Mesendoderm (in vitro differentiated cells): ENCODE data around the gene MSL3B.
"Not testable (repeated sequence)": the region's sequence is repeated elsewhere in the genome, so short reads cannot be mapped to it uniquely, and the experiment has no call there.

Source experiments
- DNase-seq: peaks from one replicate; pipeline ENCODE4 v3.0.0; 2013
- H2AK5ac ChIP-seq: 2 replicates; pipeline ENCODE4 v1.6.1; 2013; ENCODE audit warnings: low read length, inconsistent platforms
- H2BK120ac ChIP-seq: 2 replicates; pipeline ENCODE4 v1.6.1; 2013; ENCODE audit warnings: low read depth, mild to moderate bottlenecking, low read length, moderate library complexity, mixed read lengths
- H2BK15ac ChIP-seq: replicated peaks from 2 replicates; pipeline ENCODE4 v1.6.1; 2013; ENCODE audit warnings: low read depth, mild to moderate bottlenecking, moderate library complexity
- H2BK5ac ChIP-seq: 2 replicates; pipeline ENCODE4 v1.6.1; 2013; ENCODE audit warnings: low read length, inconsistent platforms
- H3K18ac ChIP-seq: 2 replicates; pipeline ENCODE4 v1.6.1; 2013; ENCODE audit warnings: mild to moderate bottlenecking, low read length, mixed read lengths
- H3K23ac ChIP-seq: one replicate; pipeline ENCODE4 v1.6.1; 2013; ENCODE audit warnings: low read length
- H3K27ac ChIP-seq: 2 replicates; pipeline ENCODE4 v1.5.1; 2013; ENCODE audit warnings: low read depth, mild to moderate bottlenecking, inconsistent platforms, low read length, moderate library complexity
- H3K27me3 ChIP-seq: 2 replicates; pipeline ENCODE4 v1.6.1; 2013; ENCODE audit warnings: low read length, control low read depth, mild to moderate bottlenecking, inconsistent platforms; ENCODE audit not compliant: insufficient read depth, poor library complexity
- H3K36me3 ChIP-seq: 2 replicates; pipeline ENCODE4 v1.6.1; 2013; ENCODE audit warnings: low read length, inconsistent platforms; ENCODE audit not compliant: control insufficient read depth, insufficient read depth
- H3K4ac ChIP-seq: one replicate; pipeline ENCODE4 v1.6.1; 2013; ENCODE audit warnings: low read depth, mild to moderate bottlenecking, low read length, moderate library complexity
- H3K4me1 ChIP-seq: 2 replicates; pipeline ENCODE4 v1.6.1; 2013; ENCODE audit warnings: low read depth, low read length, inconsistent platforms; ENCODE audit not compliant: control insufficient read depth
- H3K4me2 ChIP-seq: 2 replicates; pipeline ENCODE4 v1.6.1; 2013; ENCODE audit warnings: low read length
- H3K4me3 ChIP-seq: 2 replicates; pipeline ENCODE4 v1.5.1; 2013; ENCODE audit warnings: mild to moderate bottlenecking, low read length
- H3K56ac ChIP-seq: one replicate; pipeline ENCODE4 v1.6.1; 2013; ENCODE audit warnings: low read length
- H3K79me1 ChIP-seq: 2 replicates; pipeline ENCODE4 v1.6.1; 2013; ENCODE audit warnings: low read length, inconsistent platforms
- H3K79me2 ChIP-seq: 2 replicates; pipeline ENCODE4 v1.6.1; 2013; ENCODE audit warnings: mild to moderate bottlenecking, low read length; ENCODE audit not compliant: control insufficient read depth, insufficient read depth
- H3K9ac ChIP-seq: 2 replicates; pipeline ENCODE4 v1.6.1; 2013; ENCODE audit warnings: low read length, inconsistent platforms
- H4K5ac ChIP-seq: one replicate; pipeline ENCODE4 v1.6.1; 2013; ENCODE audit warnings: low read length
- H4K8ac ChIP-seq: one replicate; pipeline ENCODE4 v1.6.1; 2013; ENCODE audit warnings: low read depth, mild to moderate bottlenecking, control low read depth, low read length, moderate library complexity
- WGBS: extraction: QIAGEN DNeasy Blood & Tissue Kit; methylation state at CpG from one replicate; pipeline ENCODE4 v1.1.7; 2013; ENCODE audit warnings: low lambda C conversion rate, missing lambda C conversion rate; ENCODE audit not compliant: insufficient coverage; ENCODE audit errors: extremely low coverage; 5-methylcytosine and 5-hydroxymethylcytosine counted together

Gene MSL3B

DNA sequence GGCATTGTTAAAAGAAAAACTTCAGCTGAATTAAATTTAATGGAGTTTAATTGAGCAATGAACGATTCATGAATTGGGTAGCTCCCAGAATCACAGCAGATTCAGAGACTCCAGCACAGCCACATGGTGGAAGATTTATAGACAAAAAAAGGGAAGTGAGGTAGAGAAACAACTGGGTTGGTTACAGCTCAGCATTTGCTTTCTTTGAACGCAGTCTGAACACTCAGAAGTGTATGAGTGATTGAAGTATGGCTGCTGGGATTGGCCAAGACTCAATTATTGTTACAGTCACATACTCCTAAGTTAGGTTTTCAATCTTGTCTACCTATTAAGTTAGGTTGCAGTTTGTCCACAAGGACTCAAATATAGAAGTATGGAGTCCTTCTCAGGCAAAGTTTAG, 3.9 kb upstream of the MSL3B start:
- not testable (repeated sequence) for H3K4me2 ChIP-seq, H3K18ac ChIP-seq, H2BK5ac ChIP-seq, H3K27me3 ChIP-seq, DNase-seq, H3K36me3 ChIP-seq, H3K23ac ChIP-seq, H3K4ac ChIP-seq, H3K4me3 ChIP-seq, H3K56ac ChIP-seq, H3K9ac ChIP-seq, H3K4me1 ChIP-seq, H4K8ac ChIP-seq, H3K27ac ChIP-seq, H2BK120ac ChIP-seq, H2AK5ac ChIP-seq, H4K5ac ChIP-seq, H3K79me2 ChIP-seq, H3K79me1 ChIP-seq, H2BK15ac ChIP-seq
- no CpG with 5 or more reads among the region's 2 CpGs for whole genome bisulfite sequencing

DNA sequence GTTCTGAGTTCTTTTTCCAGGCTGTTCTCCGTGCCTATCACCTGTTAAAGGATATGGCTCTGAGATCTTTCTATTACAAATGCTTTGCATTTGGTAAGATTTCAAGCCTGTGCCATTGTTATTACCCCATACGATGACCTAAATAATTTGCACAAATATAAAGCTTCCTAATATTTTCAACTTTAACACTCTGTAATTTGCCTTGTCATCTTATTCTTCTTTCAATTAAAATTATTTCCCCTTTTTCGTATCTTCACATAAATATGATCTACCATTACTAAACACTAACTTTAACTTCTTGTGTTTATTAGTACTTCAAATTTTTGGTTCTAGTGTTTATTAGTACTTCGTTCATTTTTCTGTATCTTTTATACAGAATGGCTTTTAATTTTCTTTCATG, 3.2 kb upstream of the MSL3B start:
- Histone ChIP-seq H4K5ac (no peak overlapping the region), H2BK15ac (no peak overlapping the region), H3K79me1 (no peaks in the 10 kb centered on the region), H3K27ac (no peak overlapping the region), H3K27me3 (no peaks in the 10 kb centered on the region), H3K9ac (no peak overlapping the region), H3K4ac (no peak overlapping the region), H3K56ac (no peak overlapping the region), H3K36me3 (no peaks in the 10 kb centered on the region), H4K8ac (no peak overlapping the region), H3K4me2 (no peak overlapping the region), H3K4me3 (no peak overlapping the region), H2AK5ac (no peak overlapping the region), H3K18ac (no peak overlapping the region), H3K79me2 (no peaks in the 10 kb centered on the region), H3K23ac (no peak overlapping the region), H2BK5ac (no peak overlapping the region), H3K4me1 (no peaks in the 10 kb centered on the region), H2BK120ac (no peak overlapping the region)
- 100% methylated on average over 1 of the region's 4 CpGs for WGBS
- no peak for DNase-seq

DNA sequence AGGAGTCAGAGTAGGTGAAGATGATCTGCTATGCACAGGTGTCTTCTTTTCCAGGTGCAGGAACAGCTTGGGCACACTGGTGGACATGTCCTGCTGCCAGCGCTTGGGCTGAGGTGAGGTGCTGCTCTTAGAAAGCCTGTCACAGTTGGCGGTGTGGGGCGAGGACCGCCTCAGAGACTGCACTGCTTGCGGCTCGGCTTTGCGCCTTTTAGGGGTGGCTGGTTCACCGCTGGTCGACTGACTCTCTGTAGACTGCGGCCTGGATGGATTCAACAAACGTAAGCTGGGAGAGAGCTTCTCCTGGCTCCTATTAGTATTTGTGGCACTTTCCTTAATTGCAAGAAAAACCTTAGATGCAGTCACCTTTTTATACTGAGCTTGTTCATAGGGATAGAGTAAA, 1.7 kb downstream of the MSL3B start:
- Histone ChIP-seq H3K4me2 (no peak overlapping the region), H4K5ac (no peak overlapping the region), H3K36me3 (no peaks in the 10 kb centered on the region), H3K56ac (no peak overlapping the region), H2BK5ac (no peak overlapping the region), H3K27ac (no peak overlapping the region), H2AK5ac (no peak overlapping the region), H3K9ac (no peak overlapping the region), H3K79me2 (no peaks in the 10 kb centered on the region), H3K27me3 (no peaks in the 10 kb centered on the region), H3K4ac (no peak overlapping the region), H3K4me3 (no peak overlapping the region), H4K8ac (no peak overlapping the region), H3K79me1 (no peaks in the 10 kb centered on the region), H3K4me1 (no peaks in the 10 kb centered on the region), H2BK15ac (no peak overlapping the region), H3K23ac (no peak overlapping the region), H2BK120ac (no peak overlapping the region), H3K18ac (no peak overlapping the region)
- no CpG with 5 or more reads among the region's 11 CpGs for WGBS
- DNase-seq, result no peak

- H3K4me1 ChIP-seq, result no peaks in the 10 kb centered on the region
- no peak overlapping the region for H3K9ac ChIP-seq
- H2AK5ac ChIP-seq, result no peak overlapping the region
- H4K8ac ChIP-seq, result no peak overlapping the region
- no peaks in the 10 kb centered on the region for H3K27me3 ChIP-seq
- no peak overlapping the region for H3K56ac ChIP-seq
- H3K36me3 ChIP-seq, result no peaks in the 10 kb centered on the region
- no peak overlapping the region for H3K27ac ChIP-seq
- no peak overlapping the region for H4K5ac ChIP-seq
- H2BK15ac ChIP-seq, result no peak overlapping the region
- no peak overlapping the region for H2BK5ac ChIP-seq
- no CpG with 5 or more reads among the region's 3 CpGs for WGBS
- H3K4ac ChIP-seq, result no peak overlapping the region
- no peaks in the 10 kb centered on the region for H3K79me1 ChIP-seq
- H3K4me3 ChIP-seq, result no peak overlapping the region
- no peak overlapping the region for H3K4me2 ChIP-seq
- H3K18ac ChIP-seq, result no peak overlapping the region
- DNase-seq, result peak; percentile 48
- H3K79me2 ChIP-seq, result no peaks in the 10 kb centered on the region
- H2BK120ac ChIP-seq, result no peak overlapping the region
- no peak overlapping the region for H3K23ac ChIP-seq
Observed at GRCh38 chr2:233865838-233866237, 2.3 kb downstream of the MSL3B start.

GRCh38 chr2:233862261-233862768, 5.9 kb downstream of the MSL3B start:
- no peak overlapping the region for H2BK15ac ChIP-seq
- no peak overlapping the region for H4K5ac ChIP-seq
- H2BK5ac ChIP-seq, result no peak overlapping the region
- H3K27ac ChIP-seq, result no peak overlapping the region
- H3K56ac ChIP-seq, result no peak overlapping the region
- H2BK120ac ChIP-seq, result no peak overlapping the region
- H3K27me3 ChIP-seq, result no peaks in the 10 kb centered on the region
- no peaks in the 10 kb centered on the region for H3K79me2 ChIP-seq
- H3K79me1 ChIP-seq, result no peaks in the 10 kb centered on the region
- no peak overlapping the region for H3K9ac ChIP-seq
- no peaks in the 10 kb centered on the region for H3K4me1 ChIP-seq
- WGBS, result no CpG with 5 or more reads among the region's 4 CpGs
- no peak overlapping the region for H3K4me2 ChIP-seq
- no peak overlapping the region for H2AK5ac ChIP-seq
- no peak overlapping the region for H3K18ac ChIP-seq
- no peak for DNase-seq
- H3K36me3 ChIP-seq, result no peaks in the 10 kb centered on the region
- H3K4me3 ChIP-seq, result no peak overlapping the region
- no peak overlapping the region for H4K8ac ChIP-seq
- no peak overlapping the region for H3K4ac ChIP-seq
- no peak overlapping the region for H3K23ac ChIP-seq

- Histone ChIP-seq H3K36me3 (no peaks in the 10 kb centered on the region), H4K8ac (no peak overlapping the region), H2BK5ac (no peak overlapping the region), H3K4me1 (no peaks in the 10 kb centered on the region), H3K56ac (no peak overlapping the region), H3K4me3 (no peak overlapping the region), H3K79me2 (peaks cover 9% of the 10 kb centered on the region), H2AK5ac (no peak overlapping the region), H2BK120ac (no peak overlapping the region), H4K5ac (no peak overlapping the region), H3K4me2 (no peak overlapping the region), H3K79me1 (peaks cover under 1% of the 10 kb centered on the region), H3K18ac (no peak overlapping the region), H3K27me3 (no peaks in the 10 kb centered on the region), H2BK15ac (no peak overlapping the region), H3K4ac (no peak overlapping the region), H3K27ac (no peak overlapping the region), H3K9ac (no peak overlapping the region), H3K23ac (no peak overlapping the region)
- WGBS, result 100% methylated on average over 2 of the region's 4 CpGs
- no peak for DNase-seq
Observed at GRCh38 chr2:233858331-233858730, 9.9 kb downstream of the MSL3B start.
